HFFc6 (cell line): Measurements from ENCODE around the gene NFATC2. TPM values are rescaled to one million over a fixed set of nuclear protein-coding genes. Genes with fewer than 3 reads are reported as not detected.

Source experiments
- DNase-seq: peaks from one replicate; pipeline ENCODE4 v3.0.0-alpha.2; 2018
- H3K27ac Mint-ChIP-seq: 2 replicates; pipeline ENCODE4 v1.8.0; 2020; ENCODE audit warnings: mild to moderate bottlenecking, mixed read lengths
- H3K27me3 Mint-ChIP-seq: 2 replicates; pipeline ENCODE4 v1.8.0; 2021; ENCODE audit warnings: mild to moderate bottlenecking, moderate library complexity, mixed read lengths; ENCODE audit not compliant: insufficient read depth
- H3K36me3 Mint-ChIP-seq: 2 replicates; pipeline ENCODE4 v1.8.0; 2021; ENCODE audit warnings: low read depth, mixed read lengths
- H3K4me1 Mint-ChIP-seq: 2 replicates; pipeline ENCODE4 v1.8.0; 2020; ENCODE audit warnings: low read depth, mixed read lengths
- H3K4me3 Mint-ChIP-seq: 2 replicates; pipeline ENCODE4 v1.8.0; 2020; ENCODE audit warnings: mild to moderate bottlenecking, moderate library complexity, mixed read lengths
- H3K9me3 Mint-ChIP-seq: 2 replicates; pipeline ENCODE4 v1.8.0; 2020; ENCODE audit warnings: mild to moderate bottlenecking, mixed read lengths
- CTCF ChIP-seq: fragments of 200-600 bp; sonication (generic); IDR thresholded peaks from 2 replicates; pipeline ENCODE4 v1.5.0; 2021; ENCODE audit warnings: antibody characterized with exemption, mild to moderate bottlenecking
- total RNA-seq, 6 experiments: library from RNA; stranded (reverse); fragmentation: NEBNext Ultra II Directional; extraction: Animal tissue kit (Norgen Biotek cat#: 25700); gene quantifications; 2 replicates in 1 of 6; 3 replicates in 5 of 6; pipeline ENCODE4 v1.2.3, GENCODE V29; 2021

NFATC2 gene
- total RNA-seq, 6 experiments from 2014 or later = 0.50 to 1.1 (median 0.84) TPM

GRCh38 chr20:51517839-51518238, 24.7 kb downstream of the NFATC2 start:
- peaks cover under 1% of the 10 kb centered on the region; the same call in 1 of the 2 replicates for H3K4me1 Mint-ChIP-seq
- H3K9me3 Mint-ChIP-seq = no peaks in the 10 kb centered on the region
- no peak overlapping the region for H3K27ac Mint-ChIP-seq
- no peak for DNase-seq
- no peaks in the 10 kb centered on the region; the same call in 1 of the 2 replicates for H3K27me3 Mint-ChIP-seq
- no peaks in the 10 kb centered on the region for H3K36me3 Mint-ChIP-seq
- H3K4me3 Mint-ChIP-seq = no peak overlapping the region
- no peak for TF ChIP-seq CTCF

- Mint-ChIP-seq H3K36me3 (peaks cover 5% of the 10 kb centered on the region; the same call in 1 of the 2 replicates), H3K4me1 (peaks cover 10% of the 10 kb centered on the region), H3K9me3 (no peaks in the 10 kb centered on the region), H3K27ac (no peak overlapping the region), H3K27me3 (no peaks in the 10 kb centered on the region), H3K4me3 (no peak overlapping the region)
- no peak for DNase-seq
- TF ChIP-seq CTCF = no peak
Observed at GRCh38 chr20:51516855-51517254, 25.7 kb downstream of the NFATC2 start.

- Mint-ChIP-seq H3K27me3 (no peaks in the 10 kb centered on the region), H3K4me3 (no peak overlapping the region), H3K9me3 (no peaks in the 10 kb centered on the region), H3K36me3 (peaks cover 6% of the 10 kb centered on the region; the same call in 1 of the 2 replicates), H3K4me1 (peaks cover 19% of the 10 kb centered on the region), H3K27ac (no peak overlapping the region)
- DNase-seq = no peak
- TF ChIP-seq CTCF = no peak
Observed at GRCh38 chr20:51514836-51515235, 27.7 kb downstream of the NFATC2 start.

- peak; percentile 20 for DNase-seq
- Mint-ChIP-seq H3K27ac (no peak overlapping the region), H3K4me3 (no peak overlapping the region), H3K4me1 (peaks cover 19% of the 10 kb centered on the region), H3K27me3 (no peaks in the 10 kb centered on the region), H3K36me3 (peaks cover 6% of the 10 kb centered on the region; the same call in 1 of the 2 replicates), H3K9me3 (no peaks in the 10 kb centered on the region)
- TF ChIP-seq CTCF = no peak
Observed at GRCh38 chr20:51514249-51514648, 28.3 kb downstream of the NFATC2 start.

GRCh38 chr20:51513545-51513944, 29.0 kb downstream of the NFATC2 start:
- H3K9me3 Mint-ChIP-seq = no peaks in the 10 kb centered on the region
- no peak overlapping the region for H3K27ac Mint-ChIP-seq
- H3K4me3 Mint-ChIP-seq = no peak overlapping the region
- peaks cover 6% of the 10 kb centered on the region; the same call in 1 of the 2 replicates for H3K36me3 Mint-ChIP-seq
- no peak for DNase-seq
- TF ChIP-seq CTCF = no peak
- H3K4me1 Mint-ChIP-seq = peaks cover 19% of the 10 kb centered on the region
- H3K27me3 Mint-ChIP-seq = no peaks in the 10 kb centered on the region

GRCh38 chr20:51512645-51513044, 29.9 kb downstream of the NFATC2 start:
- H3K9me3 Mint-ChIP-seq = no peaks in the 10 kb centered on the region
- no peaks in the 10 kb centered on the region for H3K27me3 Mint-ChIP-seq
- DNase-seq = no peak
- TF ChIP-seq CTCF = no peak
- H3K27ac Mint-ChIP-seq = no peak overlapping the region
- H3K4me1 Mint-ChIP-seq = peaks cover 20% of the 10 kb centered on the region
- peaks cover 6% of the 10 kb centered on the region; the same call in 1 of the 2 replicates for H3K36me3 Mint-ChIP-seq
- H3K4me3 Mint-ChIP-seq = no peak overlapping the region
